K562 (cell line): ENCODE results near the gene LZTS2. TPM values are rescaled to one million over a fixed set of nuclear protein-coding genes. Genes with fewer than 3 reads are reported as not detected.

Source experiments
- ATAC-seq: fragments of 200-7000 bp; cut with Tn5 transposase; 3 replicates; pipeline ENCODE4 v1.9.1; 2020; ENCODE audit warnings: moderate library complexity
- BruUV-seq: library from RNA; stranded (reverse); fragments of 400-500 nt; replicated peaks from 2 replicates; lab custom pipeline; 2021; lab: Mats Ljungman, UMichigan
- CTCF ChIA-PET: fragments of 300-600 bp; formaldehyde crosslinking; extraction: SDS; loops from one replicate; lab custom pipeline; 2021; ENCODE audit warnings: low intra/inter-chr PET ratio; lab: Yijun Ruan, JAX
- POLR2A ChIA-PET: fragments of 300-600, 350-650 bp; sonication (Branson Sonifier 250); formaldehyde crosslinking; extraction: SDS; loops from one replicate; lab custom pipeline; 2021; ENCODE audit warnings: antibody characterized with exemption, inconsistent platforms; lab: Yijun Ruan, JAX
- DNase-seq, 4 experiments: peaks; one replicate each; pipeline versions ENCODE4 v3.0.0 to v3.0.0-alpha.2; 2011 to 2018; ENCODE audit warnings: low spot score in 3 of 4, mixed read lengths in 3 of 4; ENCODE audit errors: extremely low read depth in 1 of 4
- FAIRE-seq: peaks from 2 replicates; lab custom pipeline; 2011; peaks lifted over from hg19 to GRCh38; lab: Jason Lieb, UNC
- H2AFZ ChIP-seq: 2 replicates; pipeline ENCODE4 v1.6.0; 2011; ENCODE audit warnings: low read depth, low read length, control low read depth, inconsistent platforms
- H3K27ac ChIP-seq: fragments of 200-600 bp; 3 replicates; pipeline ENCODE4 v1.8.0; 2011; ENCODE audit warnings: low read depth, mild to moderate bottlenecking, control low read depth, inconsistent platforms, low read length, moderate library complexity, mixed read lengths; ENCODE audit errors: extremely low read depth
- H3K27me3 ChIP-seq, 2 experiments: fragments of 300-600 bp in 1 of 2; 2 replicates in 1 of 2; 3 replicates in 1 of 2; pipeline versions ENCODE4 v1.6.0 to v1.8.0; 2011; ENCODE audit warnings: inconsistent platforms in 2 of 2, low read length in 2 of 2, mild to moderate bottlenecking in 1 of 2, mixed read lengths in 1 of 2, moderate library complexity in 1 of 2; ENCODE audit not compliant: control insufficient read depth in 2 of 2, insufficient read depth in 2 of 2
- H3K36me3 ChIP-seq: fragments of 300-600 bp; 3 replicates; pipeline ENCODE4 v1.8.0; 2011; ENCODE audit warnings: mild to moderate bottlenecking, low read length, inconsistent platforms; ENCODE audit not compliant: control insufficient read depth, insufficient read depth
- H3K4me1 ChIP-seq, 2 experiments: fragments of 200-600 bp in 1 of 2; replicated peaks in 1 of 2; 2 replicates in 1 of 2; 3 replicates in 1 of 2; pipeline versions ENCODE4 v1.5.1 to v1.8.0; 2011; ENCODE audit warnings: inconsistent platforms in 2 of 2, low read length in 2 of 2, mild to moderate bottlenecking in 1 of 2, mixed read lengths in 1 of 2, moderate library complexity in 1 of 2; ENCODE audit not compliant: control insufficient read depth in 2 of 2, insufficient read depth in 2 of 2
- H3K4me2 ChIP-seq: 2 replicates; pipeline ENCODE4 v1.6.1; 2011; ENCODE audit warnings: low read length, control low read depth, inconsistent platforms, mixed read lengths; ENCODE audit not compliant: insufficient read depth
- H3K4me3 ChIP-seq: fragments of 200-600 bp; sonication (generic), shearing (Covaris generic); 2 replicates; pipeline ENCODE4 v1.5.1; 2016; ENCODE audit warnings: control low read depth, inconsistent platforms
- H3K79me2 ChIP-seq: fragments of 200-600 bp; 3 replicates; pipeline ENCODE4 v1.8.0; 2011; ENCODE audit warnings: low read length, inconsistent platforms; ENCODE audit not compliant: control insufficient read depth, insufficient read depth
- H3K9ac ChIP-seq, 2 experiments: 2 replicates each; pipeline versions ENCODE4 v1.6.0 to v1.6.1; 2011; ENCODE audit warnings: low read depth in 2 of 2, low read length in 2 of 2, control low read depth in 1 of 2, inconsistent platforms in 1 of 2, mild to moderate bottlenecking in 1 of 2, mixed read lengths in 1 of 2; ENCODE audit not compliant: insufficient read depth in 1 of 2
- H3K9me1 ChIP-seq: one replicate; pipeline ENCODE4 v1.6.0; 2011; ENCODE audit warnings: inconsistent platforms, mild to moderate bottlenecking, low read length, moderate library complexity; ENCODE audit not compliant: control insufficient read depth, insufficient read depth
- H3K9me3 ChIP-seq: replicated peaks from 2 replicates; pipeline ENCODE4 v1.5.1; 2011; ENCODE audit warnings: low read depth, low read length, inconsistent platforms; ENCODE audit not compliant: control insufficient read depth, insufficient read depth
- H4K20me1 ChIP-seq: replicated peaks from 2 replicates; pipeline ENCODE4 v1.6.1; 2011; ENCODE audit warnings: low read length, inconsistent platforms, mixed read lengths; ENCODE audit not compliant: control insufficient read depth, insufficient read depth
- ATF1 ChIP-seq, 2 experiments: fragments of 450-650 bp in 1 of 2; IDR thresholded peaks; 2 replicates each; pipeline ENCODE4 v1.6.1; 2016; ENCODE audit warnings: missing compliant biosample characterization in 1 of 2, missing genetic modification characterization in 1 of 2
- CREB1 ChIP-seq, 2 experiments: sonication (generic) in 1 of 2; formaldehyde crosslinking in 1 of 2; IDR thresholded peaks; 2 replicates each; pipeline versions ENCODE4 v1.6.1 to v1.8.0; 2012 to 2022; ENCODE audit warnings: inconsistent platforms in 1 of 2, mild to moderate bottlenecking in 1 of 2, missing genetic modification reagents in 1 of 2, moderate library complexity in 1 of 2
- FOS ChIP-seq: IDR thresholded peaks from 3 replicates; pipeline ENCODE4 v1.6.1; 2011; ENCODE audit not compliant: insufficient read length; ENCODE audit errors: extremely low read depth
- KDM5B ChIP-seq: fragments of 200-600 bp; sonication (generic); IDR thresholded peaks from 2 replicates; pipeline ENCODE4 v1.6.1; 2012; ENCODE audit warnings: low read depth, mild to moderate bottlenecking, moderate library complexity, low read length, control low read depth, inconsistent platforms; ENCODE audit not compliant: insufficient replicate concordance
- SAFB ChIP-seq: fragments of 200-400 bp; formaldehyde crosslinking; IDR thresholded peaks from 2 replicates; pipeline ENCODE4 v1.6.1; 2017; ENCODE audit warnings: low read depth, low read length, borderline replicate concordance
- ZNF140 ChIP-seq: fragments of 250-450 bp; sonication (Bioruptor Pico); IDR thresholded peaks from 2 replicates; pipeline ENCODE4 v1.8.0; 2021; ENCODE audit warnings: moderate library complexity, mild to moderate bottlenecking, inconsistent platforms
- ZNF507 ChIP-seq: conservative IDR thresholded peaks from 2 replicates; pipeline ENCODE4 v1.6.1; 2017; ENCODE audit warnings: missing genetic modification characterization, missing compliant biosample characterization
- WGBS: fragments of 100-300 bp; shearing (Covaris generic); methylation state at CpG from one replicate; pipeline ENCODE4 v1.1.6; 2016; ENCODE audit warnings: low coverage, mixed read lengths; ENCODE audit not compliant: insufficient coverage; ENCODE audit errors: missing lambda C conversion rate; 5-methylcytosine and 5-hydroxymethylcytosine counted together
- in situ Hi-C: fragments of 300-500 bp; cut with MboI; formaldehyde crosslinking; loops from 4 replicates; pipeline ENCODE4 v1.15.0; 2018; ENCODE audit warnings: inconsistent platforms, mixed read lengths
- intact Hi-C: fragments of 100-400 bp; cut with micrococcal nuclease; formaldehyde crosslinking; loops from 2 replicates; pipeline ENCODE4 v1.14.2; 2022
- polyA plus RNA-seq, 8 experiments: library from polyadenylated mRNA; depleted of rRNA in 4 of 8; stranded (reverse) in 5 of 8; unstranded in 3 of 8; fragments of >200 nt; fragmentation: Nextera tagmentation in 2 of 8; fragmentation: Illumina TruSeq in 1 of 8; extraction: Ambion mirVana in 2 of 8; extraction: Trizol in 1 of 8; gene quantifications; 2 replicates each; pipeline versions ENCODE4 v1.2.1 to v1.2.3, GENCODE V29; 2011 to 2014; ENCODE audit warnings: inconsistent platforms in 1 of 8, missing spikeins in 1 of 8
- total RNA-seq, 7 experiments: library from RNA; depleted of rRNA in 6 of 7; stranded (reverse); fragments of >200 nt in 6 of 7; fragmentation: Illumina TruSeq in 2 of 7; extraction: Trizol in 2 of 7; gene quantifications; 2 replicates each; pipeline versions ENCODE4 v1.2.1 to v1.2.3, GENCODE V29; 2011 to 2021; ENCODE audit warnings: low replicate concordance in 1 of 7

LZTS2 gene
- total and polyA plus RNA-seq, 9 of the 15 experiments (the other 6 are each of a cell fraction or from before 2014, with no cell fraction given), result 0.23 to 42.5 (median 14.7) TPM

GRCh38 chr10:101031128-101031795 lies 31.7 kb downstream of the LZTS2 start, which contains the start of the genes PDZD7 and SFXN3 (continued):
- TF ChIP-seq FOS, result peak; percentile 88

GRCh38 chr10:101031796-101032636 lies 32.4 kb downstream of the LZTS2 start:
- in situ Hi-C loops, result no loop called here
- Histone ChIP-seq H2AFZ (peak overlapping the region; percentile 34; the same call in 1 of the 2 replicates), H3K9me3 (no peaks in the 10 kb centered on the region), H4K20me1 (no peaks in the 10 kb centered on the region), H3K9ac (no peak overlapping the region; a peak in 1 of 4 replicates), H3K4me3 (no peak overlapping the region), H3K4me1 (peaks cover 12 to 45% of the 10 kb centered on the region in 2 experiments), H3K27me3 (peaks cover 2 to 4% of the 10 kb centered on the region in 2 experiments; a peak in 4 of 5 replicates), H3K9me1 (no peaks in the 10 kb centered on the region), H3K27ac (no peak overlapping the region), H3K4me2 (peak overlapping the region; percentile 57), H3K36me3 (no peaks in the 10 kb centered on the region), H3K79me2 (no peaks in the 10 kb centered on the region)
- DNase-seq, result no peak
- POLR2A ChIA-PET, result interaction anchor here (1.0 to 1.7 kb wide), 3 partner anchors 9 to 13 kb away, joined by 4 to 6 read pairs (median 5); no protein-coding TSS in a partner anchor
- TF ChIP-seq KDM5B, result peak; percentile 30
- no peak for TF ChIP-seq ATF1 (CRISPR knock-in tag; IDR thresholded peaks at IDR 0.05)
- TF ChIP-seq ATF1 (tag; IDR thresholded peaks at IDR 0.05), result peak; percentile 84
- TF ChIP-seq ZNF140 (CRISPR knock-in tag), result no peak
- TF ChIP-seq ZNF507, result no peak
- peak; percentile 53; the same call in 1 of the 2 replicates for TF ChIP-seq CREB1 (IDR thresholded peaks at IDR 0.05)
- TF ChIP-seq CREB1 (CRISPR knock-in tag; IDR thresholded peaks at IDR 0.05), result no peak; the same call in 1 of the 2 replicates
- TF ChIP-seq SAFB, result peak; percentile 41; the same call in 1 of the 2 replicates
- no TSS peak for BruUV-seq
- no peak for FAIRE-seq
- ATAC-seq, result no peak
- 26% methylated on average over 21 of the region's 47 CpGs for WGBS
- CTCF ChIA-PET, result no interaction called here
- intact Hi-C loops, result loop anchor here (5.0 to 10.0 kb wide), 2 partner anchors 35 to 413 kb away; no protein-coding TSS in a partner anchor
